ENCODE results near the gene TMEM273. TPM values are rescaled to one million over a fixed set of nuclear protein-coding genes. Genes with fewer than 3 reads are reported as not detected.

Gene TMEM273
- polyA plus RNA-seq, 1 donor (not counting 4 experiments of a cell fraction or from before 2014, with no cell fraction given) = not detected

- no peak overlapping the region for H3K4me3 ChIP-seq (ENCODE audit: control insufficient read depth in 2 of 3, extremely low read depth in 1 of 3, insufficient read depth in 2 of 3, low read depth in 1 of 3, low read length in 3 of 3)
- no peaks in the 10 kb centered on the region for H3K36me3 ChIP-seq (ENCODE audit: control insufficient read depth in 2 of 2, extremely low read depth in 1 of 2, insufficient read depth in 2 of 2, low read length in 2 of 2)
- H3K4me2 ChIP-seq (ENCODE audit: control insufficient read depth, extremely low read depth, insufficient read depth, low read depth, low read length) = no peak overlapping the region
- no peak overlapping the region for H3K27ac ChIP-seq (ENCODE audit: control insufficient read depth, insufficient read depth, low read length)
- H3K9me3 ChIP-seq (ENCODE audit: control insufficient read depth, low read depth, low read length) = no peaks in the 10 kb centered on the region
- FAIRE-seq (no peak), DNase-seq (ENCODE audit: low read depth, low spot score) (no peak)
- TF ChIP-seq, protein P1, sequence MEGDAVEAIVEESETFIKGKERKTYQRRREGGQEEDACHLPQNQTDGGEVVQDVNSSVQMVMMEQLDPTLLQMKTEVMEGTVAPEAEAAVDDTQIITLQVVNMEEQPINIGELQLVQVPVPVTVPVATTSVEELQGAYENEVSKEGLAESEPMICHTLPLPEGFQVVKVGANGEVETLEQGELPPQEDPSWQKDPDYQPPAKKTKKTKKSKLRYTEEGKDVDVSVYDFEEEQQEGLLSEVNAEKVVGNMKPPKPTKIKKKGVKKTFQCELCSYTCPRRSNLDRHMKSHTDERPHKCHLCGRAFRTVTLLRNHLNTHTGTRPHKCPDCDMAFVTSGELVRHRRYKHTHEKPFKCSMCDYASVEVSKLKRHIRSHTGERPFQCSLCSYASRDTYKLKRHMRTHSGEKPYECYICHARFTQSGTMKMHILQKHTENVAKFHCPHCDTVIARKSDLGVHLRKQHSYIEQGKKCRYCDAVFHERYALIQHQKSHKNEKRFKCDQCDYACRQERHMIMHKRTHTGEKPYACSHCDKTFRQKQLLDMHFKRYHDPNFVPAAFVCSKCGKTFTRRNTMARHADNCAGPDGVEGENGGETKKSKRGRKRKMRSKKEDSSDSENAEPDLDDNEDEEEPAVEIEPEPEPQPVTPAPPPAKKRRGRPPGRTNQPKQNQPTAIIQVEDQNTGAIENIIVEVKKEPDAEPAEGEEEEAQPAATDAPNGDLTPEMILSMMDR (optimal IDR thresholded peaks at IDR 0.05 in 1 of 3, IDR thresholded peaks at IDR 0.05 in 1 of 3, conservative IDR thresholded peaks at IDR 0.05 in 1 of 3; ENCODE audit: extremely low read depth in 1 of 3, insufficient read depth in 2 of 3, low read length in 3 of 3) = peak; percentile 42 to 72 (median 66)
- TF ChIP-seq EZH2 (IDR thresholded peaks at IDR 0.05; ENCODE audit: low read length) = no peak
- H3K9ac ChIP-seq (ENCODE audit: control insufficient read depth, extremely low read depth, insufficient read depth, low read length) = no peak overlapping the region
- dilution Hi-C loops (cut with MboI; ENCODE audit: extremely low pct_ligation_motif_present, low sequenced_read_pairs) = no loop called here
- H3K79me2 ChIP-seq (ENCODE audit: control insufficient read depth, insufficient read depth, low read length) = no peaks in the 10 kb centered on the region
- H3K9me1 ChIP-seq (ENCODE audit: control insufficient read depth, extremely low read depth, insufficient read depth, low read length) = no peaks in the 10 kb centered on the region
- H2AFZ ChIP-seq (ENCODE audit: control insufficient read depth, low read length) = no peak overlapping the region
- no peaks in the 10 kb centered on the region for H3K4me1 ChIP-seq (ENCODE audit: control insufficient read depth, extremely low read depth, insufficient read depth, low read length)
- no peaks in the 10 kb centered on the region for H3K27me3 ChIP-seq (ENCODE audit: control insufficient read depth, extremely low read depth, insufficient read depth, low read length)
- no peaks in the 10 kb centered on the region for H4K20me1 ChIP-seq (ENCODE audit: control insufficient read depth, extremely low read depth, insufficient read depth, low read length)
These were observed 23.5 kb downstream of the TMEM273 start for GRCh38 chr10:49164559-49165188.

DNA sequence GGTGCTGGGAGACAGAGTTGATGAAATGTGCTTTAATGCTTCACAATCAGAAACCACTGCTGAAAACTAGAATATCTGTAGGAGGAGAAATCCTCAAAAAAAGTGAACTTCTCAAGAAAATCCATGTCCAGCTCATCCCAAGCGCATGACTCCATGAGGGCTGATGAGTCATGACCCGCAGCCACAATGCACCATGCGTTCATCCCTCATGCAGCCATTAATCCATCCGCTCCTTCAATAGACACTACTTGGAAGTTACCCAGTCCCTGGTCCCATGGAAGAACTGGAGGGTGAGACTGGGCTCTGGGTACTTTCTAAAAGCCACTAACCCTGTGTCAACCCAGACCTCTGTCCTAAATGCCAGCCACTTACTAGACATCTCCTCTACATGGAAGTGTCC, 24.4 kb downstream of the TMEM273 start:
- Histone ChIP-seq H3K9me3 (ENCODE audit: control insufficient read depth, low read depth, low read length) (no peaks in the 10 kb centered on the region), H3K27me3 (ENCODE audit: control insufficient read depth, extremely low read depth, insufficient read depth, low read length) (no peaks in the 10 kb centered on the region), H3K4me2 (ENCODE audit: control insufficient read depth, extremely low read depth, insufficient read depth, low read depth, low read length) (no peak overlapping the region), H4K20me1 (ENCODE audit: control insufficient read depth, extremely low read depth, insufficient read depth, low read length) (no peaks in the 10 kb centered on the region), H2AFZ (ENCODE audit: control insufficient read depth, low read length) (no peak overlapping the region), H3K79me2 (ENCODE audit: control insufficient read depth, insufficient read depth, low read length) (no peaks in the 10 kb centered on the region), H3K9ac (ENCODE audit: control insufficient read depth, extremely low read depth, insufficient read depth, low read length) (no peak overlapping the region), H3K27ac (ENCODE audit: control insufficient read depth, insufficient read depth, low read length) (no peak overlapping the region), H3K4me1 (ENCODE audit: control insufficient read depth, extremely low read depth, insufficient read depth, low read length) (no peaks in the 10 kb centered on the region), H3K36me3 (ENCODE audit: control insufficient read depth in 2 of 2, extremely low read depth in 1 of 2, insufficient read depth in 2 of 2, low read length in 2 of 2) (no peaks in the 10 kb centered on the region), H3K4me3 (ENCODE audit: control insufficient read depth in 2 of 3, extremely low read depth in 1 of 3, insufficient read depth in 2 of 3, low read depth in 1 of 3, low read length in 3 of 3) (no peak overlapping the region), H3K9me1 (ENCODE audit: control insufficient read depth, extremely low read depth, insufficient read depth, low read length) (no peaks in the 10 kb centered on the region)
- dilution Hi-C loops (cut with MboI; ENCODE audit: extremely low pct_ligation_motif_present, low sequenced_read_pairs) = no loop called here
- FAIRE-seq (no peak), DNase-seq (ENCODE audit: low read depth, low spot score) (no peak)
- no peak for TF ChIP-seq EZH2 (IDR thresholded peaks at IDR 0.05; ENCODE audit: low read length)
- TF ChIP-seq, protein P1 (optimal IDR thresholded peaks at IDR 0.05 in 1 of 3, IDR thresholded peaks at IDR 0.05 in 1 of 3, conservative IDR thresholded peaks at IDR 0.05 in 1 of 3; ENCODE audit: extremely low read depth in 1 of 3, insufficient read depth in 2 of 3, low read length in 3 of 3) = no peak

Measured in keratinocyte (primary cell).